Activated CD4-positive, alpha-beta T cell treated with anti-CD3 and anti-CD28 coated beads, Interleukin-2, amount 50 U/mL, for 1 hour (primary cell): ENCODE results near the gene COL13A1.

Experiments
- DNase-seq: peaks from one replicate; pipeline ENCODE4 v3.0.0-alpha.2; 2020

The COL13A1 gene

GRCh38 chr10:69848454-69848853 is 46.7 kb downstream of the COL13A1 start:
- DNase-seq, result no peak

GRCh38 chr10:69849825-69850224 is 48.1 kb downstream of the COL13A1 start:
- no peak for DNase-seq

- no peak for DNase-seq
These were observed 48.7 kb downstream of the COL13A1 start for GRCh38 chr10:69850440-69850839.

GRCh38 chr10:69851306-69851705 is 49.6 kb downstream of the COL13A1 start:
- no peak for DNase-seq

GRCh38 chr10:69853064-69853463 is 51.4 kb downstream of the COL13A1 start:
- no peak for DNase-seq

- DNase-seq, result no peak
These were observed 53.0 kb downstream of the COL13A1 start for GRCh38 chr10:69854511-69855345.

- DNase-seq, result no peak
These were observed 53.8 kb downstream of the COL13A1 start for GRCh38 chr10:69855346-69856111.

- DNase-seq, result no peak
These were observed 55.0 kb downstream of the COL13A1 start for GRCh38 chr10:69856601-69857166.

- DNase-seq, result no peak
These were observed 56.5 kb downstream of the COL13A1 start for GRCh38 chr10:69858201-69858600.

- DNase-seq, result no peak
These were observed 58.6 kb downstream of the COL13A1 start for GRCh38 chr10:69860271-69860670.

- no peak for DNase-seq
These were observed 59.8 kb downstream of the COL13A1 start for GRCh38 chr10:69861251-69862240.

- no peak for DNase-seq
These were observed 61.3 kb downstream of the COL13A1 start for GRCh38 chr10:69862882-69863530.

- no peak for DNase-seq
These were observed 61.9 kb downstream of the COL13A1 start for GRCh38 chr10:69863580-69863979.

- DNase-seq, result no peak
These were observed 62.6 kb downstream of the COL13A1 start for GRCh38 chr10:69864321-69864720.

GRCh38 chr10:69865450-69865849 is 63.7 kb downstream of the COL13A1 start:
- no peak for DNase-seq

GRCh38 chr10:69866246-69866687 is 64.6 kb downstream of the COL13A1 start:
- no peak for DNase-seq

GRCh38 chr10:69866688-69867461 is 65.2 kb downstream of the COL13A1 start:
- DNase-seq, result no peak

GRCh38 chr10:69867699-69868558 is 66.2 kb downstream of the COL13A1 start:
- no peak for DNase-seq

- no peak for DNase-seq
These were observed 67.1 kb downstream of the COL13A1 start for GRCh38 chr10:69868821-69869220.
